ENCODE results near the gene AFTPH.

Gene AFTPH

GRCh38 chr2:64523666-64524603, at the start of gene AFTPH:
Gene AFTPH (plus strand): TSS chr2:64524328. CDS start chr2:64551475, 27,147 bp downstream.
- in situ Hi-C loops (cut with HindIII; ENCODE audit: low sequenced_read_pairs): loop anchor here (5.0 kb wide), 2 partner anchors 103 to 192 kb away; no protein-coding TSS in a partner anchor

GRCh38 chr2:64474636-64475035, 49.5 kb upstream of the AFTPH start:
- in situ Hi-C loops (cut with HindIII; ENCODE audit: low sequenced_read_pairs): no loop called here

- in situ Hi-C loops (cut with HindIII; ENCODE audit: low sequenced_read_pairs): no loop called here
Observed at GRCh38 chr2:64477037-64477436, 47.1 kb upstream of the AFTPH start.

- in situ Hi-C loops (cut with HindIII; ENCODE audit: low sequenced_read_pairs): no loop called here
Observed at GRCh38 chr2:64477979-64478378, 46.1 kb upstream of the AFTPH start.

- in situ Hi-C loops (cut with HindIII; ENCODE audit: low sequenced_read_pairs): no loop called here
Observed at GRCh38 chr2:64478502-64479230, 45.5 kb upstream of the AFTPH start.

GRCh38 chr2:64479259-64480117, 44.6 kb upstream of the AFTPH start:
- in situ Hi-C loops (cut with HindIII; ENCODE audit: low sequenced_read_pairs): loop anchor here (5.0 kb wide), 1 partner anchor 62 kb away; no protein-coding TSS in a partner anchor

- in situ Hi-C loops (cut with HindIII; ENCODE audit: low sequenced_read_pairs): loop anchor here (5.0 kb wide), 1 partner anchor 64 kb away; no protein-coding TSS in a partner anchor
Observed at GRCh38 chr2:64481665-64482064, 42.5 kb upstream of the AFTPH start.

- in situ Hi-C loops (cut with HindIII; ENCODE audit: low sequenced_read_pairs): loop anchor here (5.0 kb wide), 1 partner anchor 65 kb away; no protein-coding TSS in a partner anchor
Observed at GRCh38 chr2:64482243-64482642, 41.9 kb upstream of the AFTPH start.

- in situ Hi-C loops (cut with HindIII; ENCODE audit: low sequenced_read_pairs): loop anchor here (5.0 kb wide), 1 partner anchor 66 kb away; no protein-coding TSS in a partner anchor
Observed at GRCh38 chr2:64482765-64483504, 41.2 kb upstream of the AFTPH start.

GRCh38 chr2:64485331-64485730, 38.8 kb upstream of the AFTPH start:
- in situ Hi-C loops (cut with HindIII; ENCODE audit: low sequenced_read_pairs): no loop called here

GRCh38 chr2:64485961-64486360, 38.2 kb upstream of the AFTPH start:
- in situ Hi-C loops (cut with HindIII; ENCODE audit: low sequenced_read_pairs): no loop called here

- in situ Hi-C loops (cut with HindIII; ENCODE audit: low sequenced_read_pairs): no loop called here
Observed at GRCh38 chr2:64487256-64488049, 36.7 kb upstream of the AFTPH start.

- in situ Hi-C loops (cut with HindIII; ENCODE audit: low sequenced_read_pairs): no loop called here
Observed at GRCh38 chr2:64488050-64488974, 35.8 kb upstream of the AFTPH start.

GRCh38 chr2:64489081-64489751, 34.9 kb upstream of the AFTPH start:
- in situ Hi-C loops (cut with HindIII; ENCODE audit: low sequenced_read_pairs): no loop called here

- in situ Hi-C loops (cut with HindIII; ENCODE audit: low sequenced_read_pairs): no loop called here
Observed at GRCh38 chr2:64491426-64491825, 32.7 kb upstream of the AFTPH start.

GRCh38 chr2:64492272-64492671, 31.9 kb upstream of the AFTPH start:
- in situ Hi-C loops (cut with HindIII; ENCODE audit: low sequenced_read_pairs): no loop called here

GRCh38 chr2:64492821-64493220, 31.3 kb upstream of the AFTPH start:
- in situ Hi-C loops (cut with HindIII; ENCODE audit: low sequenced_read_pairs): no loop called here

Data from endothelial cell of hepatic sinusoid (primary cell).